Measurements from ENCODE around the gene NHLRC4. TPM values are rescaled to one million over a fixed set of nuclear protein-coding genes. Genes with fewer than 3 reads are reported as not detected.

The NHLRC4 gene
- total RNA-seq, 1 donor from 2014 or later = 1.4 TPM

DNA sequence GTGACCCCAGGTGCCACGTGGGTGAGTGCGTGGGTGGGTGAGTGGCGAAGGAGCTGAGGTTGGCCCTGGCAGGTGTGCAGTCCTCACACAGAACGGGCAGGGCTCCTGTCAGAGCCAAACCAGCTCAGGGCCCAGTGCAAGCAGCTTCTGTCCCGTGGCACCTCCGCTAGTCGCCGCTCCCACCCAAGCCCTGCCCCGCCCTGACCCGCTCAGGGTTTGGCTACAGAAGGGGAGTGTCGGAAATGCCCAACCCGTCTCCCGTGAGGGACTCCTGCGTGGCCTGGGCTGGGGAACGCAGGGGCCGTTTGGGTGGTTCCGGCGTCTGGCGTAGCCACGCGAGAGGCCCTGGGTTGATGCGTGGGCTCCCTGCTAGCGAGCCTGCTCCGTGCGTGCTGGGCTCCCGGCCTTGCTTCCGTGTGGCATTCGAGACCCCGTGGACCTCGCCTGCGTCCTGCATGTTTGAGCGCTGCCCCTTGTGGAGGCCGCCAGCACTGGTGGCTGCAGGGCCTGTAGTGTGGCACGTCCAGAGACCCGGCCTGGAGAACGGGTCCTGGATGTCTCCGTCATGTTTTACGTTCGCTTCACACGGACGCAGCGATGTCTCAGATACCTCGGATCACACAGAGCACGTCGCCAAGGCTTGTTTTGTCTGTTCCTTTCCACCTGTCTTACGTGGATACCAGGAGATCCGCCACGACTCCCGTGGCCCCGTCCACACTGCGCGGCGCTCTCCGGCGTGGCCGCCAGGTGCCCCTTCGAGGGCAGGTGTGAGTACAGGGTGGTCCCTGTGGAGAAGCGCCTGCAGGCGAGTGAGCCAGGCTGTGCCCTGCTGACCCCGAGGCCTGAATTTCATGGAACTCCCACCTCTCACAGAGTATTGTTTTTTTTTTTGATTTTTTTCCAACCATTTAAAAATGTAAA, 29.1 kb upstream of the NHLRC4 start:
- Mint-ChIP-seq H3K4me1 (ENCODE audit: low read depth) (peaks cover 9% of the 10 kb centered on the region), H3K4me3 (ENCODE audit: low read depth) (no peak overlapping the region), H3K9me3 (ENCODE audit: low read depth) (no peaks in the 10 kb centered on the region), H3K36me3 (ENCODE audit: insufficient read depth) (peaks cover 2% of the 10 kb centered on the region), H3K27me3 (no peaks in the 10 kb centered on the region), H3K27ac (no peak overlapping the region)
- no peak for TF ChIP-seq CTCF (IDR thresholded peaks at IDR 0.05; ENCODE audit: unreplicated experiment)
- DNase-seq (ENCODE audit: low spot score, unreplicated experiment) = no peak

DNA sequence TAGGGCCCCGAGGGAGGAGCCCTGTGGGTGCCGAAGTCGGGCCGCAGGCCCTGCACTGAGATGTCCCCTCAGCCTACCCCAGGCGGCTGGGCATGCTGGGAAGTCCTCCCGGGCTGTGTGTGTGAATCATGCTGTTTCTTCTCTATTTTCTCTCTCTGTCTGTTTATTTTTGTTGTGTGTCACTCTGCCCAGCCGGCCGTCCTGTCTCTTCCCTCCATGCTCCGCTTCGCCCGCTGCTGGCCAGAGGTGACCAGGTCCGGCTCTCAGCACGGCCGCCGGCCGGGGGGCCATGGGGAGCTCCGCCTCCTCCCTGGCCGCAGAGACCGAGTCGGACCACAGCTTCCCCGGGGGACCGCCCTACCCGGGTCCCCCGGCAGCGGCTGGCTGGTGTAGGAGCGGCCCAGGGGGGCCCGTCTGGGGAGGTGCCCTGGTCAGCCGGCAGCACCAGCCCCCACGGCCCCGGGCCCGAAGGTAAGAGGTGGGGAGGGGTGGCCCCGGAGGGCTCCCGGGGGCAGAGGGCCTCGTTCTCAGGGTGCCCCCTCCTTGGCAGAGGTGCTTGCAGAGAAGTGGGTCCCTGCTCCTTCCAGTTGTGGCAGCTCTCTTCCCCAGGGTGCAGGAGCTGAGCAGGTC, 26.8 kb upstream of the NHLRC4 start:
- no peaks in the 10 kb centered on the region for H3K4me1 Mint-ChIP-seq (ENCODE audit: low read depth)
- peaks cover 2% of the 10 kb centered on the region for H3K36me3 Mint-ChIP-seq (ENCODE audit: insufficient read depth)
- no peak overlapping the region for H3K4me3 Mint-ChIP-seq (ENCODE audit: low read depth)
- H3K9me3 Mint-ChIP-seq (ENCODE audit: low read depth) = no peaks in the 10 kb centered on the region
- no peaks in the 10 kb centered on the region for H3K27me3 Mint-ChIP-seq
- H3K27ac Mint-ChIP-seq = no peak overlapping the region
- no peak for TF ChIP-seq CTCF (IDR thresholded peaks at IDR 0.05; ENCODE audit: unreplicated experiment)
- DNase-seq (ENCODE audit: low spot score, unreplicated experiment) = no peak

DNA sequence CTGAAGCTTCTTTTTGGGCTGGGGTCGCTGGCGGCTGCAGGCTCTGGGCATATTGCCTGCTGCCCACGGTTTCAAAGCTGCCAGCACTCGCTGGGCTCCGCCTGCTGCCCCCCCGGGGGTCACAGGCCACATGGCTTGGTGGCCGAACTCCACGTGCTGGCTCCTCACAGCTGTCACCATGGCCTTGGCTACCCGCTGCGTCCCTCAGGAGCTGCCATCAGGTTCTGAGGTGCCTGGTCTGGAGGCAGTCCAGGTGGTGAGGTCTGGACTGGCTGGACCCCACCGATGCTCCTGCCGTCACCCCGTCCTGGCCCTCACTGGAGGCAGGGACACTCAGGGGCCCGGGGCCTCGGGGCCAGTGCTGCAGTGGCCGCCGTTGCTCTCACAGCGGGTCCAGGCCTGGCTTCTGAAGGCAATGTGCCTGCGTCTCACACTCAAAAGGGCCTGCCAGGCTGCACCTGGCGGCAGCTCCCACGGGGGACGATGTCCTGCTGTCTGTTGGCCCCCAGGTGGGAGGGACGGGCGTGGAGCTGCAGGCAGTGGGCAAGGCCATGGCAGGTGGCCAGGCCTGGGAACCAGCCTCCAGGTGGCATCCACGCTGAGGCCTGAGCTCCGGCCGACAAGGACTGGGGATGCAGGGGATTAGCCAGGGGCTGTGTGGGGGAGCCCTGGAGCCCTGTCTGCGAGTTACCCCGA, 26.0 kb upstream of the NHLRC4 start:
- Mint-ChIP-seq H3K9me3 (ENCODE audit: low read depth) (no peaks in the 10 kb centered on the region), H3K27ac (no peak overlapping the region), H3K4me1 (ENCODE audit: low read depth) (no peaks in the 10 kb centered on the region), H3K4me3 (ENCODE audit: low read depth) (no peak overlapping the region), H3K27me3 (no peaks in the 10 kb centered on the region), H3K36me3 (ENCODE audit: insufficient read depth) (peaks cover 2% of the 10 kb centered on the region)
- no peak for DNase-seq (ENCODE audit: low spot score, unreplicated experiment)
- TF ChIP-seq CTCF (IDR thresholded peaks at IDR 0.05; ENCODE audit: unreplicated experiment) = no peak

DNA sequence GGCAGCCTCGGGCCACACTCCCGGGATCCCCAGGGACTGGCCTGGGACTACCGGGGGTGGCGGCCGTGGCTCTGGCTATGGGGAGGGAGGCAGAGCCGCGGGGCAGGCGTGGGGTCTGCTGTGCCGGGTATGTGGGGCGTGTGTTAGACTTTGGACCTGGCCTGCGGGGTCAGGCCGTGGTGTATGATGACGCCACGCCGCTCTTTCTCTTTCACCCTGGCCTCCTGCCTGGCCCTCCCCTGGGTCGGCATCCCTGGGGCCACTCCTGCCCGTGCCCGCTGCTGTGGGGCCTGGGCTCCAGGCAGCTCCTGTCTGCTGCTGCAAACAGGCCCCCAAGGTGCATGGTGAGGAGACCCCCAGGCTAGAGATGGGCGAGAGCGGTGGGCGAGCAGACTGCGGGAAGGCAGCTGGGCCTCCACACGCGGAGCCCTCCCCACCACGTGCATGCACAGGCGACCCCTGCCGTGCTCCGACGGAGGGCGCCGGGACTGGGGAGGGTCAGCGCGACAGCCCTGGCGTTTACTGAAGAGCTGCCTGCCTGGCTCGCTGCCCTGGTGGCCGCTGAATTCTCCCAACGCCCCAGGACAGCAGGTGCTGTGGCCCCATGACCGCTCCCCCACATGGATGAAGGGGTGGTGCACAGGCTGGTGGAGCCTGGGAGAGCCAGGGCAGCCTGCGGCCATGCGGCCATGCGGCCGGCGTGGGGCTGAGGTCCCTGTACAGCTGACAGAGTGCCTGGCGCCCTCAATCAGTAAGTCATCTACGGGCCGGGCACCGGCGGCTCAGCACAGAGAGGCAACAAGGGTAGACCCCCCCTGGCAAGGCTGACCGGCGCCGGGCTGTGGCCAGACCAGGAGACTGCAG, 23.3 kb upstream of the NHLRC4 start:
- Mint-ChIP-seq H3K27me3 (no peaks in the 10 kb centered on the region), H3K27ac (no peak overlapping the region), H3K9me3 (ENCODE audit: low read depth) (no peaks in the 10 kb centered on the region), H3K36me3 (ENCODE audit: insufficient read depth) (peaks cover 2% of the 10 kb centered on the region), H3K4me1 (ENCODE audit: low read depth) (no peaks in the 10 kb centered on the region), H3K4me3 (ENCODE audit: low read depth) (no peak overlapping the region)
- TF ChIP-seq CTCF (IDR thresholded peaks at IDR 0.05; ENCODE audit: unreplicated experiment) = no peak
- no peak for DNase-seq (ENCODE audit: low spot score, unreplicated experiment)

All from progenitor cell of endocrine pancreas (in vitro differentiated cells).